Measurements from ENCODE around the gene FXYD7. TPM values are rescaled to one million over a fixed set of nuclear protein-coding genes. Genes with fewer than 3 reads are reported as not detected.

FXYD7 gene
- total RNA-seq, 1 donor: 1.4 TPM

DNA sequence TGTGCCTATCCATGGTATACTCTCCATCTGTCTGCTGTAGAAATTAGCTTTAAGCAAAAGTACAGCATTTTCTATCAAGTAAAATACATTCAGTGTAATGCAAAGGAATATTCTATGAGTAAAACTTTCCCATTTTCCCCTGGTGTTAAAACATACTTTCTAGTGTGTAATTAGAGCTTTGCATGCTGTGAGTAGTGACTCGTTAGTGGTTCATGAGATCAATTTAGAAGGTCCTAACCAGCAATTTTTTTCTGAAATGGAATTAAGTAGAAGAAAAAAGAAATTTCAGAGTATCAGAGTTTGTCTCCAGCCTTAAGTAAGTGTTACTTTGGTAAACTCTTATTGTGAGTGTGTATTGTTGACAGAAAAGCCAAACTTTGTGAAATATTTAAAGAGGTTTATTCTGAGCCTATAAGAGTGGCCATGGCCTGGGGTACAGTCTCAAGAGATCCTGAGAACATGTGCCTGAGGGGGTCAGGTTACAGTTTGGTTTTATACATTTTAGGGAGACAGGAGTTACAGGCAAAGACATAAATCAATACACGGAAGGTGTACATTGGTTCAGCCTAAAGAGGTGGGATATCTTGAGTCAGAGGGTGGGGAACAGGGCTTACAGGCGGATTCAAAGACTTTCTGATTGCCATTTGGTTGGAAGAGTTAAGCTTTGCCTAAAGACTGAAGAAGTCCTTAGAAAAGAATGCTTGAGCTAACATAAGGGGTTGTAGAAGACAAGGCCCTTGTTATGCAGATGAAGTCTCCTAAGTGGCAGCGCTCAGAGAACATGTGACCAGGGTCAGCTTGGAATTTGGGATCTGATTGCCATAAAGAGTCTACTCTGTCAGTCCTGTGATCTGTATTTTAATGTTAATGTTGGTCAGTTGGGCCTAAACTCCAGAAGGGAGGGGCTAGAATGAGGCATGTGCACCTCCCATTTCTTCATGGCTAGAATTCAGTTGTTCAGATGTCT is 60.0 kb downstream of the FXYD7 start:
- Histone ChIP-seq H3K27me3 (ENCODE audit: insufficient read depth, low read length) (no peaks in the 10 kb centered on the region), H3K4me1 (ENCODE audit: insufficient read depth, low read length) (peaks cover 49% of the 10 kb centered on the region)

More for the DNA sequence above, 60.0 kb downstream of the FXYD7 start:
- no peaks in the 10 kb centered on the region for H3K9me3 ChIP-seq (ENCODE audit: low read depth, low read length)
- H3K4me3 ChIP-seq (ENCODE audit: low read length): no peak overlapping the region

Other genes starting within 250 kb of the FXYD7 start
- gene ZNF30, start 216.4 kb upstream of the FXYD7 start, total RNA-seq: 2.3 TPM
- gene ZNF792, start 179.0 kb upstream of the FXYD7 start, total RNA-seq: 10.2 TPM
- 61.5 TPM for gene GRAMD1A, start 142.9 kb upstream of the FXYD7 start, total RNA-seq
- 0.73 TPM for gene SCN1B, start 112.8 kb upstream of the FXYD7 start, total RNA-seq
- 0.10 TPM for gene HPN, start 101.5 kb upstream of the FXYD7 start, total RNA-seq
- not detected for gene FXYD3, start 27.4 kb upstream of the FXYD7 start, total RNA-seq
- 0.31 TPM for gene LGI4, start 8.2 kb upstream of the FXYD7 start, total RNA-seq
- 0.42 TPM for gene FXYD1, start 4.4 kb upstream of the FXYD7 start, total RNA-seq
- 179 TPM for gene FXYD5, start 11.5 kb downstream of the FXYD7 start, total RNA-seq
- gene FAM187B, start 85.5 kb downstream of the FXYD7 start, total RNA-seq: 0.21 TPM
- gene LSR, start 105.7 kb downstream of the FXYD7 start, total RNA-seq: 13.1 TPM
- 117 TPM for gene USF2, start 125.7 kb downstream of the FXYD7 start, total RNA-seq
- 0.31 TPM for gene HAMP, start 139.3 kb downstream of the FXYD7 start, total RNA-seq
- gene MAG, start 148.9 kb downstream of the FXYD7 start, total RNA-seq: not detected
- gene CD22, start 185.9 kb downstream of the FXYD7 start, total RNA-seq: 50.4 TPM
- 1.9 TPM for gene FFAR1, start 204.6 kb downstream of the FXYD7 start, total RNA-seq
- 0.73 TPM for gene FFAR3, start 215.2 kb downstream of the FXYD7 start, total RNA-seq
- 0.21 TPM for gene GPR42, start 227.8 kb downstream of the FXYD7 start, total RNA-seq

Data from mononuclear cell (primary cell).